ENCODE data around the gene TRPM4.

Gene TRPM4

GRCh38 chr19:49129238-49129583 lies 28.4 kb upstream of the TRPM4 start:
- no peak for FAIRE-seq
- no peak for TF ChIP-seq CTCF (IDR thresholded peaks at IDR 0.05; ENCODE audit: insufficient read depth, missing control alignments)
- DNase-seq (ENCODE audit: insufficient read length, low spot score): no peak

DNA sequence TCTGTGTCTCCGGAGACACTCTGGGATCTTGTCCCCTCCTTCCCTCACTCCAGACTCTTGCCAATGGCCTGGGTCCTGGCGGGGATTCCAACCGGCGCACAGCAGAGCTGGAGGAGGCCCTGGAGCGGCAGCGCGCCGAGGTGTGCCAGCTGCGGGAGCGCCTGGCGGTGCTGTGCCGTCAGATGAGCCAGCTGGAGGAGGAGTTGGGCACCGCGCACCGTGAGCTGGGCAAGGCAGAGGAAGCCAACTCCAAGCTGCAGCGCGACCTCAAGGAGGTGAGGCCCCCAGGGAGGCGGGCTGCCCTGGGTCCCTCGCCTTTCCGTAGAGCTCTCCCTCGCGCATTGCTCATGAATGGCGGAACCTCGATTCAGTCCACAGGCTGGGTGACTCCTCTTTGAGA lies 27.3 kb upstream of the TRPM4 start:
- TF ChIP-seq CTCF (IDR thresholded peaks at IDR 0.05; ENCODE audit: insufficient read depth, missing control alignments): no peak
- DNase-seq (ENCODE audit: insufficient read length, low spot score): no peak
- FAIRE-seq: no peak

- TF ChIP-seq CTCF (IDR thresholded peaks at IDR 0.05; ENCODE audit: insufficient read depth, missing control alignments): no peak
- FAIRE-seq (no peak), DNase-seq (ENCODE audit: insufficient read length, low spot score) (no peak)
These were observed 24.5 kb upstream of the TRPM4 start for GRCh38 chr19:49132974-49133609.

- FAIRE-seq: no peak
- TF ChIP-seq CTCF (IDR thresholded peaks at IDR 0.05; ENCODE audit: insufficient read depth, missing control alignments): no peak
- no peak for DNase-seq (ENCODE audit: insufficient read length, low spot score)
These were observed 23.8 kb upstream of the TRPM4 start for GRCh38 chr19:49133621-49134454.

DNA sequence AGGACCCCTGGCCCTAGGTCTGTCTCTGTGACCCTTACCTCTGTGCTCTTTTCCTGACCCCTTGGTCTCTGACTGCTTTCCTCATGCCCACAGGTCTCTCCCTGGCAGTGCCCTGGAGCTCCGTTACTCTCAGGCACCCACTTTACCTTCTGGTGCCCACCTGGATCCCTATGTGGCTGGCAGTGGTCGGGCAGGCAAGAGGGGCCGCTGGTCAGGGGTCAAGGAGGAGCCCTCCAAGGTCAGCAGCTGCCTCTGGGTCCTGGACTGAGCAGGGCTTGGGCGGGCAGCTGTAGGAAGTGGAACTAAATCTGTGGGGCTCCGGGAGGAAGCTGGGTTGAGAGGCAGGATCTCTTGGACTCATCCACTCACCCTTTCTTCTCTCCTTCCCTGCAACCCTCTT lies 21.9 kb upstream of the TRPM4 start:
- TF ChIP-seq CTCF (IDR thresholded peaks at IDR 0.05; ENCODE audit: insufficient read depth, missing control alignments): no peak
- DNase-seq (ENCODE audit: insufficient read length, low spot score) (no peak), FAIRE-seq (no peak)

DNA sequence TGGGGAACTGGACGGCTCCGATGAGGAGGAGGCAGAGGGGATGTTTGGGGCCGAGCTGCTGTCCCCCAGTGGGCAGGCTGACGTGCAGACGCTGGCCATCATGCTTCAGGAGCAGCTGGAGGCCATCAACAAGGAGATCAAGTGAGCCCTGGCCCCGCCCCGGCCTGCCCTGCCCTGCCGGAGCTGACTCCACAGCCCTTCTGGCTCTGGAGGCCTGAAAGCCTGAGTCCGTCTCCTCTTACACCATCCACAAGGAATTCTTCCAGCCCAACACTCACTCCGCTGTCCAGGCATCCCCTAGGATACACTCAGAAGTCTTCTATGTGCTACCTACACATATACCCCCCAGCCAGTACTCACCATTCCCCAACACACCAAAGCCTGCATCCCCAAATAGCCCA lies 20.8 kb upstream of the TRPM4 start:
- no peak for TF ChIP-seq CTCF (IDR thresholded peaks at IDR 0.05; ENCODE audit: insufficient read depth, missing control alignments)
- no peak for FAIRE-seq
- DNase-seq (ENCODE audit: insufficient read length, low spot score): no peak

GRCh38 chr19:49140951-49141350 lies 16.6 kb upstream of the TRPM4 start:
- no peak for TF ChIP-seq CTCF (IDR thresholded peaks at IDR 0.05; ENCODE audit: insufficient read depth, missing control alignments)
- FAIRE-seq (no peak), DNase-seq (ENCODE audit: insufficient read length, low spot score) (no peak)
